Ascending aorta (tissue), 2 donors: ENCODE data around the gene CHRNB1. TPM values are rescaled to one million over a fixed set of nuclear protein-coding genes. Genes with fewer than 3 reads are reported as not detected.

Experiments
- DNase-seq, 2 donors: peaks; one replicate each; pipeline ENCODE4 v3.0.0-alpha.2; 2019; ENCODE audit warnings: low spot score in 2 of 2
- H3K27ac ChIP-seq, 2 donors: fragments of 200-600 bp; sonication (generic); one replicate each; pipeline ENCODE4 v1.5.1; 2016 to 2017; ENCODE audit warnings: mild to moderate bottlenecking in 1 of 2
- H3K27me3 ChIP-seq: fragments of 200-600 bp; sonication (generic); one replicate; pipeline ENCODE4 v1.5.1; 2017
- H3K36me3 ChIP-seq, 2 donors: fragments of 200-600 bp; sonication (generic); one replicate each; pipeline ENCODE4 v1.5.1; 2016
- H3K4me1 ChIP-seq, 2 donors: fragments of 200-600 bp; sonication (generic); one replicate each; pipeline ENCODE4 v1.5.1; 2016 to 2017; ENCODE audit warnings: mild to moderate bottlenecking in 1 of 2
- H3K4me3 ChIP-seq, 2 donors: fragments of 200-600 bp; sonication (generic); one replicate each; pipeline ENCODE4 v1.5.1; 2016 to 2017; ENCODE audit warnings: mild to moderate bottlenecking in 1 of 2
- H3K9me3 ChIP-seq, 2 donors: fragments of 200-600 bp; sonication (generic); one replicate each; pipeline ENCODE4 v1.5.1; 2016
- CTCF ChIP-seq, 3 experiments: fragments of 200-600 bp in 2 of 3; fragments of 450-650 bp in 1 of 3; sonication (generic) in 2 of 3; IDR thresholded peaks; one replicate each; pipeline ENCODE4 v1.5.1; 2016 to 2019; ENCODE audit warnings: antibody characterized with exemption in 3 of 3, mild to moderate bottlenecking in 1 of 3, moderate library complexity in 1 of 3
- intact Hi-C: fragments of 100-400 bp; cut with DNase I; formaldehyde crosslinking; loops from one replicate; pipeline ENCODE4 v1.15.1; 2023
- total RNA-seq: library from RNA; depleted of rRNA; stranded (reverse); fragments of >200 nt; gene quantifications from one replicate; pipeline ENCODE4 v1.1.0, GENCODE V29; 2016

CHRNB1 gene
- total RNA-seq, 1 donor from 2014 or later: 5.0 TPM

- no peaks in the 10 kb centered on the region for H3K9me3 ChIP-seq
- peaks cover 5 to 17% of the 10 kb centered on the region in 2 donors for H3K36me3 ChIP-seq
- no peak overlapping the region for H3K4me3 ChIP-seq
- TF ChIP-seq CTCF (IDR thresholded peaks at IDR 0.05): no peak
- no peaks in the 10 kb centered on the region for H3K27me3 ChIP-seq
- no peak overlapping the region for H3K27ac ChIP-seq
- intact Hi-C loops: no loop called here
- DNase-seq: no peak
- peaks cover 0 to 2% of the 10 kb centered on the region in 2 donors for H3K4me1 ChIP-seq
Observed at GRCh38 chr17:7410634-7411426, 34.0 kb upstream of the CHRNB1 start.

GRCh38 chr17:7411427-7411750 lies 33.5 kb upstream of the CHRNB1 start:
- H3K27ac ChIP-seq: no peak overlapping the region
- peaks cover 6 to 17% of the 10 kb centered on the region in 2 donors for H3K36me3 ChIP-seq
- intact Hi-C loops: no loop called here
- H3K4me1 ChIP-seq: no peaks in the 10 kb centered on the region
- no peak for DNase-seq
- no peak overlapping the region for H3K4me3 ChIP-seq
- no peaks in the 10 kb centered on the region for H3K27me3 ChIP-seq
- H3K9me3 ChIP-seq: no peaks in the 10 kb centered on the region
- no peak for TF ChIP-seq CTCF (IDR thresholded peaks at IDR 0.05)

- no peaks in the 10 kb centered on the region for H3K4me1 ChIP-seq
- H3K9me3 ChIP-seq: no peaks in the 10 kb centered on the region
- no peak for TF ChIP-seq CTCF (IDR thresholded peaks at IDR 0.05)
- peaks cover 10 to 29% of the 10 kb centered on the region in 2 donors for H3K36me3 ChIP-seq
- H3K4me3 ChIP-seq: no peak overlapping the region
- DNase-seq: no peak
- no peak overlapping the region for H3K27ac ChIP-seq
- intact Hi-C loops: no loop called here
- no peaks in the 10 kb centered on the region for H3K27me3 ChIP-seq
Observed at GRCh38 chr17:7413346-7413985, 31.4 kb upstream of the CHRNB1 start.

- TF ChIP-seq CTCF (IDR thresholded peaks at IDR 0.05): no peak
- Histone ChIP-seq H3K36me3 (peaks cover 10 to 22% of the 10 kb centered on the region in 2 donors), H3K4me1 (no peaks in the 10 kb centered on the region), H3K9me3 (no peaks in the 10 kb centered on the region), H3K27ac (no peak overlapping the region), H3K27me3 (no peaks in the 10 kb centered on the region), H3K4me3 (no peak overlapping the region)
- no peak for DNase-seq
- intact Hi-C loops: no loop called here
Observed at GRCh38 chr17:7414837-7415236, 30.0 kb upstream of the CHRNB1 start.

- TF ChIP-seq CTCF (IDR thresholded peaks at IDR 0.05): no peak
- no peak overlapping the region for H3K4me3 ChIP-seq
- intact Hi-C loops: no loop called here
- DNase-seq: no peak
- H3K4me1 ChIP-seq: no peaks in the 10 kb centered on the region
- no peaks in the 10 kb centered on the region for H3K9me3 ChIP-seq
- no peaks in the 10 kb centered on the region for H3K27me3 ChIP-seq
- no peak overlapping the region for H3K27ac ChIP-seq
- peaks cover 10 to 22% of the 10 kb centered on the region in 2 donors for H3K36me3 ChIP-seq
Observed at GRCh38 chr17:7415784-7416183, 29.1 kb upstream of the CHRNB1 start.
